SKM-1 treated with dmso at 0.1 percent for 144 hours (cell line): ENCODE results near the gene SCAMP2.
A peak's percentile ranks its signal among the peaks of the same experiment; 100 is the strongest.

ENCODE experiments used
- DNase-seq: peaks from one replicate; lab custom pipeline; 2025; ENCODE audit not compliant: unreplicated experiment; lab: John Stamatoyannopoulos, UW

The SCAMP2 gene

DNA sequence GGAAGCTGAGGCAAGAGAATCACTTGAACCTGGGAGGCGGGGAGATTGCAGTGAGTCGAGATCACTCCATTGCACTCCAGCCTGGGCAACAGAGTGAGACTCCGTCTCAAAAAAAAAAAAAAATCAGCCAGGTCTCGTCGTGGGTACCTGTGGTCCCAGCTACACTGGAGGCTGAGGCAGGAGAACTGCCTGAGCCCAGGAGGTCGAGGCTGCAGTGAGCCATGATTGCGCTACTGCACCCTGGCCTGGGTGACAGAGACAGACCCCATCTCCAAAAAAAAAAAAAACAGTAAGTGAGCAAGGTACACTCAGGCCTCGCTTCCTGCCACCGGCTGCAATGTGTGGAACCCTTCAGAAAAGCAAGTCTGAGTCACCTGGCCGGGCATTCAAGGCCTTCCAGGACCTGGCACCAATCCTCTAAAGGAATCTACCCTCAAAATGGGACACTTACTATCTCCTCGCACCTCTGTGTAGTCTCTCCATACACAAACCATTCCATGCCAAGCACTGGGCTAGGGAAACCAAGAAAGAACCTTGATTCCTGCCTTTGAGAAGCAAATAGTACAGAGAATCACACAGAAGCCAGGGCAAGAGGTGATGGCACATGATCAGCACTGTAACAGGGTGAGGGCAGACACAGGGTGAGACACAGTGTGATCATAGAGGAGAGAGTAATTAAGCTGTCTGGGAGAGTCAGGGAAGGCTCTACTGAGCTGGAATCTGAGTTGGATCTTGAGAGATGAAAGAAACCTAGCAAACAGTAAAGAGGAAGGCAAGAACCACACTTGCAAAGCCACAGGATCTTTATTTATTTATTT is 9.7 kb downstream of the SCAMP2 start:
- DNase-seq, result no peak

DNA sequence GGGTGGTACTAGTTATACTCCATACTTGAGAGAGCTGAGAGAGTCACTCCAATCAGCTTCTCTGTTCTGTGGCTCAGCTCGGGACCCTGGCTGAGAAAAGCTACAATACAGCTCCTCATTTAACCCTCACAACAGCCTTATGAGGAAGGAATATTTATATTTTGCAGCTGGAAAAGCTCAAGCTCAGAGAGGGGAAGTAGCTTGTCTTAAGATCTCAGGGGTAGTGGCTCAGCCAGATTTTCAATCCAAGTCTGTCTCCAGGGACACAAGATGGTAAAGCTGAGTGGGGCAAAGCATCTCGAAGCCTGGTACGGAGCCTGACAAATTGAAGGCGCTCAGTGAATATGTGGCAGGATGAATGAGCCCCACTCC is 14.8 kb downstream of the SCAMP2 start:
- no peak for DNase-seq

DNA sequence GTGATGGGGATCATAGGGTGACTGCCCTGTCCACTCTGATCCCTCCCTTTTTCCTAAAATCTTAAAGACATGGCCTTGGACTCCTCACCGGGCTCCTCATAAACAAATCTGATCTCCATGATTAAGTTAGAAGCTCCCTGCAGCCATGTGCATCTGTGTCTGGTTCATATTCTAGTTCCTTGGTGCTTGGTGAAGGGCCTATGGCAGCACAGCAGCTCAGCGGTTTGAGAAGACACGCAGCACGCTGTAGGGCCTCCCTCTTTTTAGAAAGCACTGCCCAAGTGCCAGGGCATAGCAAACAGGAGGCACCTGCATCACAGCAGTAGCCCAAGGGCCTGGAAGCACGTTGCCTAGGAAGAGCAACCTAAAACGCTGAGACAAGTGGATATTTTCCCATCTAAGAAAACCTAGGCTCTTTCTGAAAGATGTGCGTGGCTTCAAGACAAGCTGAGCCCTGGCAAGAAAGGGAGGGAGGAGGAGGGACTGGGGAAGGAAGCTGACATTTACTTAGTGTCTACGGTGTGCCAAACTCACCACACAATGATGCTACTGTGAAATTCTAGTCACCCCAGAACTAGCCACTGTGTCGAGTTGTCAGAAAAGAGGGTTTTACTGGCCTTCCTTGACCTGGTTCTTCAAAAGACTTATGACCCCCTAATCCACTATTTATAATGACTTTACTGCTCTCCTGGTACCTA is 15.3 kb downstream of the SCAMP2 start:
- DNase-seq, result no peak

DNA sequence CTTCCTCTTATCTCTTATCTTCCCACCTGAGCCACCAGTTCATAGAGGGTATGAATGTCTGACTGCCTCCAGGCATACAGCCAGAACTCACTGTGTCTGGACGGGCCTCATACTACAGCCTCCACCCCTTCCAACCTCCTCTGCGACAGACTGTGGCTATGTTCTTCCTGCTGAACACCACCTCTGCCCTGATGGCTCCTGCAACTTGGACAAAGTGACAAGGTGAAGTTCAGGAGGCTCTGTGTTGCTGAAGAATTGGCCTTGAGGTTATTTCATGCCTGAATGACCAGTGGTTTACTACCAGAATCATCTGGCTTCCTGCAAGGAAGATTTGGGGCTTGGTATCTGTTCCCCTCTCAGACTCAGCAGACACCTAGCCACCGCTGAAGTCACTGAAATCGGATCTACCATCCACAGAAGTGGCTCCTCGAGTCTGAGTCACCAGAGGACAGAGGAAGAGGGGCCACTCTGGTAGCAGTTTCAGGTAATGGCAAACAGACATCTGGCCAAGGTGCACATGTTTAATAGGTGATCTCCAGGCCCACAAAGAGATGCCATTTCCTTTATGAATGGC is 16.0 kb downstream of the SCAMP2 start:
- no peak for DNase-seq

DNA sequence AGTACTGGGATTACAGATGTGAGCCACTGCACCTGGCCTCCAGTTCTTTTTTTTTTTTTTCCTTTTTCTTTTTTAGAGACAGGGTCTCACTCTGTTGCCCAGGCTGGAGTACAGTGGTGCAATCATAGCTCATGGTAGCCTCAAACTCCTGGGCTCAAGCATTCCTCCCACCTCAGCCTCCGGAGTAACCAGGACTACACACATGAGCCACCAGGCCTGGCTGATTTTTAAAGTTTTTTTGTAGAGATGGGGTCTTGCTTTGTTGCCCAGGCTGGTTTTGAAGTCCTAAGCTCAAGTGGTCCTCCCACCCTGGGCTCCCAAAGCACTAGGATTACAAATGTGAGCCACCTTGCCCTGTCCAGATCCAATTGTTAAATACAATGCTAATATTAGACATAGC is 16.6 kb downstream of the SCAMP2 start:
- DNase-seq, result no peak

DNA sequence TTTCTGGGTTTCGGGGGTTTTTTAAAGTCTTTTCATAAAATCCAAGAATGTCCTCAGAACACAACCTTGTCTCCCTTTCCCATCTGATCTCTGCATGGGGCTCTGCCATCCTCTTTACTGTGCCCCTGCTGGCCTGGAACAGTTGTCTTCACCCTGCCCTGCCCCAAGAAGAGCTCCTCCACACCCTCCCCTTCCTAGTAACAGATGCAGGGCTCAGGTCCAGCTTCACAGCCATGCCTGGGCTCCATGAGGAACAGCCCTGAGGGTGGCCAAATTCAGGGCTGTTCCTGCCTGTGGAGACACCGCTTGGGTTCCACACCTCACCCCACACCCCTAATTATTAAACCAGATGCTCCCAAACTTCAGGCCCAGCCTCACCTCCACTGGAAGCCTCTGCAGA is 17.3 kb downstream of the SCAMP2 start:
- no peak for DNase-seq

DNA sequence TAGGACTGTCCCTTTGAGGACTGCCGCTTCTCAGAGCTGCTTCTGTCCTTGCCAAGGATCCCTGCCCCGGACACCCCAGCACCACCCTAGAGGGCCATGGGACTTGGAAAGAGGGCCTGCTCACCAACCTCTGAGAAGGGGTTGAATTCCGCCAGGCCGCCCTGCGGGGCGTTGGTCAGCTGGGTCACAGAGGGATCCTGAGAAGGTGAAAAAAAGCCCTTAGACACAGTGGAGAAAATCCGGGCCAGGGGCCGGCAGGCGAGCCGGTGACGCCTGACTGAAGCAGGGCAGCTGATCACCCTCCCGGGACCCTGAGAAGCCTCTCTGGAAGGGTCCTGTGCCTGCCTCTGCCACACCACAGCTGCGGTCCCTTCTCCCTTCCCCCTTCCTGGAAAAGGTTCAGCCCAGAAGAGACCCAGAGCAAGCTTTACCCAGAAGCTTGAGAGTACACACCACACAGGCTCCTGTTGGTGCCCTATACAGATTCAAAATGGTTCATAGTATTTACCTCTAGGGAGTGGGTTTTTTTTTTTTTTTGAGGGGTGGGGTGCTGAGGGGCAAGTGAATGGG is 18.6 kb downstream of the SCAMP2 start:
- no peak for DNase-seq

DNA sequence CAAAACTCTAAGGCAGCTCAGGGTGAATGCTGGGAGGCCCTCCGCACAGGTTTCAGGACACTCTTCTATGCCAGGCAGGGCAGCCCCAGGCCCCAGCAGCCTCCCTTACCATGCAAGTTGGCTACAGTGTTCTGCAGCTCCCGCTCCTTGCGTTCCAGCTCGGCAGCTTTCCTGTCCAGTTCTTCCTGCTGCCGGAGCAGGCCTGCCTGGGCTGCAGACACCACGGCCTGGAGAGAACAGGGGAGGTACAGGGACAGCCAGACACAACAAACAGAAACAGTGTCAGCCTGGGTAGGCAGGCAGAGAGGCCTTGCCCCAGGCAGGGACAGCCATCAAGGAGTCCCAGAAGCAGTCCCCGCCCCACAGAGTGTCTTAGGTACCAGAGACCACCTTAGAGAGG is 21.2 kb downstream of the SCAMP2 start:
- DNase-seq, result no peak

DNA sequence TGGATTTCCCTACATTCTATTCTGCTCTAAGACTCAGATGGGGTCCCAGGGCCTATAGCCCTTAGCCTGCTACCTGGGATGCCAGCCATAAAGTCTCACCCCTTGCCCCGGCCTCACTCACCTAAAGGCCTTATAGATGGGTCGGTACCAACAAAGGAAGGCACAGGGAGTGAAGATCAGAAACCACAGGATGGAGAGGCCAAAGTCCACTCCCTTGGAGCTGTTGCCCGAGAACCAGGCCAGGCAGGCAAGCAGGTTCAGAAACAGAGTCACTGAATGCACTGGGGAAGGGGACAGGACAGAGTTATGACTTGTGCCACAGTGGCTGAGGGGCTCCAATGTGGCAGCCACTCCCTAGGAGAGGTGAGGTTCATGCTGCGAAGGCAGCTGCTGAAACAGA is 22.8 kb downstream of the SCAMP2 start:
- DNase-seq, result no peak

DNA sequence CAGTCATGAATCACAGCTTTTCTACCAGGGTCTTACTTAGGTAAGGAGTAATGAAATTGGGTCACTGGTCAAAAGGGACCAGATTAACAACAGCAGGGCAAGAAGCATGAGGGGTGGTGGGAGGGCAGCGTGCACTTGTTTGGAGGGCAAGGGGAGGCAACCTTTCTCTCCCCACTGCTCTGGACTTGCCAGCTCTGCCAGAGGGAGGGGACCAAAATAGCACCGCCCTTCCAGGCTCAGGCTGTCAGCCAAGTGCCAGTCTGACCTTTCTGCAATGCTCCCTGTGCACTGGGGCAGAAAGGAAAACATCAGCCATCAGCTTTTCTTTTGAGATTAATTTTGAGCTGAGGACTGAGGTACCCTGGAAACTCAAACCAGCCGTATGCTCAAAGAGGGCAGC is 25.7 kb downstream of the SCAMP2 start:
- DNase-seq, result no peak

DNA sequence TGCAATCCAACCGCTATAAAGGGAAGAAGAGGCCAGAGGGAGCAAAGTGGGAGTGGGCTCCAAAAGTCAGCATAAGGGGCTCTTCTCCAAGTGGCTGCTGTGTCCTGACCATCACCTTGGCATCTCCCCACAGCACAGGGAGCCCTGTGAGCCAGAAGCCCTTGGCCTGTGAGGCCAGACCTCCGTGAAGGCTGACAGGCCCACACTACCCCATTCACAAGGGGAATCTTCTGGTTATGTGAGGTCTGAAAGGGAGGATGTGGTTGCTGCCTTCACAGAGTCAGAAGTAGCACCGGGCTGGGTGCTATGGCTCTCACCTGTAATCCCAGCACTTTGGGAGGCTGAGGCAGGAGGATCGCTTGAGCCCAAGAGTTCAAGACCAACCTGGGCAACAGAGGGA is 27.6 kb downstream of the SCAMP2 start:
- no peak for DNase-seq

DNA sequence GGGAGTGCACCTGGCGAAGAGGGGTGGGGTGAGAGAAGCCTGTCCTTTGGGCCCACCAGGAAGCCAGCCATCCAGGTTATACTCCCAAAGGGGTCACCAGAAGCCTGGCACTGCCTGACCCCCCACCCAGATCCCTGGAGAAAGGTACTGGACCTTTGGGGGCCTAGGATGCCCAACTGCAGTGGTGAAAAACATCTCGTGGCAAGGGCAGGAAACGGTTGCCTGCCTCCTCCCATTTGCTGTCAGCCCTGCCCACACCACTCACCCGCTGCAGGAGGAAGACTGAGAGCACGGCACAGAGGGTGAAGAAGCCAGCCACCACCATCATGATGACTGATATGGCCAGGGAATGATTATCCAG is 28.0 kb downstream of the SCAMP2 start:
- no peak for DNase-seq

DNA sequence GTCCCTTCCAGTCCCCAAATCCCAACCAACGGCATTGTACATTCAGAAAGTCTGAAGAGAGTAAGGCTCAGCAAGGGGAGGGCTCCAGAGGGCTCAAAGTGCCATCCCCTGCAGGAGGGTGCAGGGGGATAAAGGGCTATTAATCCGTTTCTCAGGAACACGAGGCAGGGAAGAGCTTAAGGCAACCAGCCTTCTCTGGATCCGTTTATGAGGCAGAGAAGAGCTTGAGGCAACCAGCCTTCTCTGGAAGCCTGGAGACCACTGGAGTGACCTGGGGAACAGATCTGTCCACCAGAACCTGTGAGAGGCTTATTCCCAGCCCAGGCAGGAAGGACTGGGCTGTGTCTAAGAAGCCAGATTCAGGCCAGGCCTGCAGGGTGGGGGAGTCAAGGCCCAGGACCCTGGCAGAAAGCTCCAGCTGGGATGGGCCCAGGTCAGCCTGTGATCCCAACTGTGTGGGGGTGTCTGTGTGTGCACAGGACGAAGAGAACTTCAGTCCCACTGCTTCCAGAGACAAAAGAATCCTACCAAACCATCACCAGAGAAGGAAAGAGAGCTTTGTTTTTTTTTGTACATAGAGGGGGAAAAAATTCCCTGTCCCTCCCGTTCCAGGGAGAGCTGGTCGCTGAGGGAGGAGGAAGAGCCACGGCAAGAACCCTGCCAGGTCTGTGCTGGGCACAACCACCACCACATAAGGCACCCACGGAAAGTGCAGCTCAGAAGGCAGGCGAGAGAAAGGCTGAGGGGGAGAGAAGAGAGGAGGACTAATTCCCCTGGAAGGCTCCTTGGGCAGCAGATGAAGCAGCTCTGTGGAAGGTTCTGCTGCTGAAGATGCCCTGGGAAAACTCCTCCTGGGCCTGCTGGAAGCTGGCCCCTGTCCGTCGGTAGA is 28.6 kb downstream of the SCAMP2 start:
- no peak for DNase-seq

DNA sequence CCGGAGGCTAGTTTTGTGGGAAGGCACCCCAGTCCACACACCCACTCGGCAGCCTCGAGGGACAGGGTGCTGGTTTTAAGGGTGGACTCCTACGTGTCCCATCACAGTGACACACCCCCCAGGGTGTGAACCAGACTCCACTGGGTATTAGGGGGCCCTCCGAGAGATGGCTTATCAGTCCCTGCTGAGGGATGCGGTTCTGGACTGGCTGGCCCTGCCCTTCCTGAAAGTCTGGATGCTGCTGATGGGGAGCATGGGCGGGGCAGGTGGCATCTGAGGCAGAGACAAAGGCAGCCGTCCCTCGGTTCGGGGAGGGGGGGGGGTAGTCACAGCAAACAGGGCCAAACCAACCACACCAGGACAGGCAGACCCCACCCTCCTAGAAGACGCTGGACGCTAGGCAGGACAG is 29.3 kb downstream of the SCAMP2 start:
- DNase-seq, result no peak

DNA sequence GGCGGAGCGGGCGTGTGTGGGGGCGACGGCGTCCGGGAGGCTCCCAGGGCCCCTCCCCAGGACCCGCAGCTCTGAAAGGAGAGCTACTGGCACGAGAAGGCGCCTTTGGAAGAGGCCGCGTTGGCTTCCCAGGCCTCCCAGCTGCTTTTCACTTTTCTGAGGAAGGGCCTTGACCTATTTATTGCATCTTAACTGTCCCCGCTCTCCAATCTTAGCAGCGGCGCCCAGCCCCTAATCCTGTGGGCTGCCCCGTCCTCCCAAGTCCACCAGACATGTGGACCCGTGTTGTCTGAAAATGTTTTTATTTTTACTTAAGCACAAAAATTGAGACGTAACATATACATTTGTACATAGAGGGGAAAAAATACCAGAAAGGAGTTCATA is 29.7 kb downstream of the SCAMP2 start:
- DNase-seq, result no peak

DNA sequence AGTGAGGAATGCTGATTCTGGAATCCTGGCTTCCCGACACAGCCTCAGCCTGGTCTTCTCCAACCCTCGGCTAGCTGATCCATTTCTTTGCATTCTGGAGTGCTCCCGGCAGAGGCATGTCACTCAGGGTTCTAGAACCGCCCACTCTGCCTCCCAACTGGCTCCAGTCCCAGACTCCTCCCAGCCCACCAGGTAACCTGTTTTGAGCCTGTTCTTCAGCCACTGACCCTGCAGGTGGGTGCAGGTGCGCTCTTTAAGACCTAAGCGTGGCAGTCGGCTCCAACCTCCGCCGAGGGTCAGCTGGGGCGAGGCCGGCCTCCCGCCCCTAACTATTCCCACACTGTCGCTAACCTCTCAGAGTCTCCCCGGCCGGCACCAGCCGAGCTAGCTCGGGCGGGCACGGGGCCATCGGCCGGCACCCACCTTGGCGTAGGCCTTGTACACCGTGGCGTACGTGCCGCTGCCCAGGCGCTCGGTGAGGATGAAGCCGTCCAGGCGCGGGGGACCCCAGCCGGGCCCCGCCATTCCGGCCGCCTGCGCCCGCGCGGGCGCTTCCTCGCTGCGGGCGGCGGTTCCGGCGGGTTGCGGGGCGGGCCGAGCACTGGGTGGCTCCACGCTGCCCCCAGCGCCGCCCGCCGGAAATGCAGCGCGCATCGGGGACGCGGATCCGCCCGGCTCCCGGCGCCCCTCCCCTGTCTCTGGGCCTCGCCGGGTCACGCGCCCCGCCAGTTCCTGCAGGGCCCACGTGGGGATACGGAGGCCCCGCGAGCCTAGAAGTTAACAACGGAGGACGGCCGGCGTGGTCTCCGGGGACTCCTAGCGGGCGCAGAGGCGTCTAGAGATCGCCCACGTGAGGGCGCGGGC is 30.4 kb downstream of the SCAMP2 start, which contains the start of gene ULK3:
Gene ULK3 (minus strand): TSS at position 576 of the 864 bp plus-strand sequence. CDS start 51 bp downstream, at position 525.
- peak; percentile 87 for DNase-seq

DNA sequence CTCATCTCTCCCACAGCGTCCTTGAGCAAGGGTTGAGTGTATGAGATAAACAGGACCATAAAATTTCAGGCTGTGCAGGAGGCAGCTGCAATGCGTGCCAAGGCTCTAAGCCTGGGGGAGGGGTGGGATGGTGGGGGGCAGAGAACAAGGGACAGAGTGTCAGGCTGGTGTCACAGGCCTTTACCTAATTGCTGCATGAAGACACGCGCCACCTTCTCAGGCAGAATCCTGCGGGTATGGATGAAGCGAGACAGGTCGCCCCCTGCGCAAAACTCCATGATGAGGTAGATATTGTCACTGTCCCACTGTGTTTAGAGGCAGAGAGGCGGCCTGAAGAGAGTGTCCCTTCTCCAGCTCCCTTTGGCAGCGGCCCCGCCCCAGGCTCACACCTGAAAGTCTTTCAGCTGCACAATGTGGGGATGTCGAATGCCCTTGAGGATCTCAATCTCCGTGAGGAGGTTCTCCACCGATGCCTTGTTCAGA is 31.2 kb downstream of the SCAMP2 start:
- DNase-seq, result no peak

DNA sequence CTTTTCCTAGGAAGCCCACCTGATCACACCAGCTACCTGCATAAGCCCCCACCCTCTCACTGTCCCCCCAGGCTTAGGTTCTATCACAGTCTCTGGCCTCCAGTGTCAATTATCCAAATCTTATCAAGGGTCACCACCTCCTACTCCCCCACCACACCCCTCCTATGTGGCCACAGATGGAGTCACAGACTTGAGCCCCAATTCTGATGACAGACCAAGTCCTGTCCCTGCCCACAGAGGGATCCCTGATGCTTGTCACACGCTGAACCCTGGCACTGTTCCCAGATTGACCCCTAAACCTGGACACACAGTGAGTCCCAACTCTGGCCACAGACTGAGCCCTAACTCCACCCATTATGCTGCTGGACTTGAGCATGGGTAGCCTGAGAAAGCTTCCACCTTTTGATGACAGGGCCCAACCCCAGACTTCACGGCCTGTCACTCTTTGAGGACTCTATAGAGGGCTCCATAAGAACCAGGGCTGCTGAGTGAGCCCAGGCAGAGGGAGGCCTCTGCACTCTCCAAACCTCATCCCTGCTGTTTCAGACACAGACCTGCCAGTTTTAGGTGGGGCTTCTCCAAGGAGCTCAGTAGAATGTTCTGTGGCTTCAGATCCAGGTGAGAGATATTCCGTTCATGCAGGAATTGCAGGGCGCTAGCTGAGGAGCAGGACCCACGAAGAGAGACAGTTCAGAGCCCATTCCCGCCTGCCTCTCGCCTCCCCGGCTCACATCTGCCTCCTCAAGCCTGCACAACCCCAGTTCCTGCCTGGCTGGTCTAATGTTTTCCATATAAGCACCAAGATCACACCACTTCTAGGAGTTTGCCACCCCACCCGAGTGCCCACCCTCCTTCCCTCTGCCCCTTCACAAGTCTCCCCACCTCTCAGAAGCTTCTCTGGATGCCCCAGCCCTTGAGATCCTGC is 32.1 kb downstream of the SCAMP2 start:
- DNase-seq, result no peak
